K562 (cell line): ENCODE measurements around the gene ZNF17. TPM values are rescaled to one million over a fixed set of nuclear protein-coding genes. Genes with fewer than 3 reads are reported as not detected.

Experiments
- BHLHE40 ChIP-seq: IDR thresholded peaks from 2 replicates; pipeline ENCODE4 v1.6.1; 2011; ENCODE audit warnings: low read length, improper control_type of control experiment
- MNT ChIP-seq, 2 experiments: fragments of 450-650 bp; conservative IDR thresholded peaks; 2 replicates each; pipeline ENCODE4 v1.6.1; 2017; ENCODE audit warnings: mild to moderate bottlenecking in 2 of 2, moderate library complexity in 2 of 2
- NCOR1 ChIP-seq: fragments of 450-650 bp; IDR thresholded peaks from 2 replicates; pipeline ENCODE4 v1.6.1; 2016; ENCODE audit warnings: mild to moderate bottlenecking, moderate library complexity
- PHF20 ChIP-seq: fragments of 450-650 bp; IDR thresholded peaks from 2 replicates; pipeline ENCODE4 v1.6.1; 2018; ENCODE audit not compliant: partially characterized antibody
- PHF21A ChIP-seq: fragments of 450-650 bp; IDR thresholded peaks from 2 replicates; pipeline ENCODE4 v1.6.1; 2017; ENCODE audit warnings: low read depth, borderline replicate concordance
- SIN3B ChIP-seq: fragments of 450-650 bp; IDR thresholded peaks from 2 replicates; pipeline ENCODE4 v1.6.1; 2017; ENCODE audit warnings: low read depth, mild to moderate bottlenecking, moderate library complexity
- TARDBP ChIP-seq: fragments of 450-650 bp; IDR thresholded peaks from 2 replicates; pipeline ENCODE4 v1.6.1; 2016
- THRB ChIP-seq: fragments of 450-650 bp; formaldehyde crosslinking; conservative IDR thresholded peaks from 2 replicates; pipeline ENCODE4 v1.4.0; 2022; ENCODE audit warnings: mild to moderate bottlenecking, missing genetic modification characterization
- ZC3H4 ChIP-seq: sonication (generic); formaldehyde crosslinking; IDR thresholded peaks from 2 replicates; pipeline ENCODE4 v1.9.0; 2021; ENCODE audit warnings: missing genetic modification reagents, borderline replicate concordance
- ZNF121 ChIP-seq: sonication (generic); formaldehyde crosslinking; conservative IDR thresholded peaks from 2 replicates; pipeline ENCODE4 v1.8.0; 2022; ENCODE audit warnings: missing genetic modification reagents
- ZNF175 ChIP-seq: fragments of 200-800 bp; sonication (Bioruptor generic); IDR thresholded peaks from 2 replicates; pipeline ENCODE4 v1.6.1; 2016; ENCODE audit warnings: low read depth, mild to moderate bottlenecking, missing genetic modification characterization, missing compliant biosample characterization
- ZNF384 ChIP-seq: IDR thresholded peaks from 2 replicates; pipeline ENCODE4 v1.6.1; 2012; ENCODE audit warnings: low read depth, low read length, improper control_type of control experiment
- ZNF668 ChIP-seq: fragments of 250-450 bp; sonication (Bioruptor Pico); IDR thresholded peaks from 2 replicates; pipeline ENCODE4 v1.8.0; 2022; ENCODE audit warnings: mild to moderate bottlenecking, inconsistent platforms
- polyA plus RNA-seq, 8 experiments: library from polyadenylated mRNA; depleted of rRNA in 4 of 8; stranded (reverse) in 5 of 8; unstranded in 3 of 8; fragments of >200 nt; fragmentation: Nextera tagmentation in 2 of 8; fragmentation: Illumina TruSeq in 1 of 8; extraction: Ambion mirVana in 2 of 8; extraction: Trizol in 1 of 8; gene quantifications; 2 replicates each; pipeline versions ENCODE4 v1.2.1 to v1.2.3, GENCODE V29; 2011 to 2014; ENCODE audit warnings: inconsistent platforms in 1 of 8, missing spikeins in 1 of 8
- total RNA-seq, 7 experiments: library from RNA; depleted of rRNA in 6 of 7; stranded (reverse); fragments of >200 nt in 6 of 7; fragmentation: Illumina TruSeq in 2 of 7; extraction: Trizol in 2 of 7; gene quantifications; 2 replicates each; pipeline versions ENCODE4 v1.2.1 to v1.2.3, GENCODE V29; 2011 to 2021; ENCODE audit warnings: low replicate concordance in 1 of 7
- TF ChIP-seq, protein P1 (sequence below): fragments of 250-450 bp; sonication (Bioruptor Pico); IDR thresholded peaks from 2 replicates; pipeline ENCODE4 v1.4.0; 2020
- TF ChIP-seq, protein P2 (sequence below): fragments of 250-450 bp; sonication (Bioruptor Pico); IDR thresholded peaks from 2 replicates; pipeline ENCODE4 v1.5.0; 2021

Gene ZNF17
- total and polyA plus RNA-seq, 9 of the 15 experiments (the other 6 are each of a cell fraction or from before 2014, with no cell fraction given): 5.3 to 8.6 (median 6.5) TPM

DNA sequence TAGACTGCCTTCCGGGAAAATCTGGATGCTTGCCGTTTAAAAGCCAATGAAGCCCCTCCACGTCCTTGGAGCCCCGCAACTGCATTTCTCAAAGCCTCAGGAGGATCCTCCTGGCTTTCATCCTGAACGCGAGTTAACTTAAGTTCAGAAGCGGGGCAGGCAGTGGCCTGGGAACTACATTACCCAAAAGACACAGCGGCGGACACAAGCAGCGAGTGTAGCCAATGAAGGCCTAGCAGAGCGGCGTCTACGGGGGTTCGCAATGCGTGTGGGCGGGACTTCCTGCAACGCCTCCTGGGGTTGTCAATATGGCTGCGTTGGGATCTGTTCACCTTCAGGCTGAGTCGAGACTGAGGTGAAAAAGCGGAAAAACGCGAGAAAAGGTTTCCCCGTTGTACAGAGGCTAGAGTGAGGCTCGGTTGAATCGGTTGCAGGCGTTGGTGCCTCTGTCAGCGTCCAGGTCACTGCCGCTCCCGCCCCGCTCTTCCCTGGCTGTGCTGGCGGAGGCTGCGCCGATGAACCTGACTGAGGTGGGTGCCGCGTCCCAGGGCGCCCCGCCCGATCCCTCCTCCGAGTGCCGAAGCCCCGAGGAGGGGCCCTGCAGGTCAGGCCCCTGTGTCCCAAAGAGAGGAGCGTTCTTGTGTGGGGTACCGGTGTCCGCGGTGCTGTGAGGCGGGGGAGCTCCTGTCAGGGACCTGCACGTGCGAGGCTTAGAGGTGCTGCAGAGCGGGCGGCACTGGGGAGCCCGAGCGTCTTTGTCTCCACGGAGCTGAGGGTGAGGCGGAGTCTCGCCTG is at the start of gene ZNF17 (continued):
- no peak for TF ChIP-seq ZNF121
- TF ChIP-seq PHF21A: no peak
- no peak for TF ChIP-seq THRB (CRISPR knock-in tag)
- TF ChIP-seq, protein P1, sequence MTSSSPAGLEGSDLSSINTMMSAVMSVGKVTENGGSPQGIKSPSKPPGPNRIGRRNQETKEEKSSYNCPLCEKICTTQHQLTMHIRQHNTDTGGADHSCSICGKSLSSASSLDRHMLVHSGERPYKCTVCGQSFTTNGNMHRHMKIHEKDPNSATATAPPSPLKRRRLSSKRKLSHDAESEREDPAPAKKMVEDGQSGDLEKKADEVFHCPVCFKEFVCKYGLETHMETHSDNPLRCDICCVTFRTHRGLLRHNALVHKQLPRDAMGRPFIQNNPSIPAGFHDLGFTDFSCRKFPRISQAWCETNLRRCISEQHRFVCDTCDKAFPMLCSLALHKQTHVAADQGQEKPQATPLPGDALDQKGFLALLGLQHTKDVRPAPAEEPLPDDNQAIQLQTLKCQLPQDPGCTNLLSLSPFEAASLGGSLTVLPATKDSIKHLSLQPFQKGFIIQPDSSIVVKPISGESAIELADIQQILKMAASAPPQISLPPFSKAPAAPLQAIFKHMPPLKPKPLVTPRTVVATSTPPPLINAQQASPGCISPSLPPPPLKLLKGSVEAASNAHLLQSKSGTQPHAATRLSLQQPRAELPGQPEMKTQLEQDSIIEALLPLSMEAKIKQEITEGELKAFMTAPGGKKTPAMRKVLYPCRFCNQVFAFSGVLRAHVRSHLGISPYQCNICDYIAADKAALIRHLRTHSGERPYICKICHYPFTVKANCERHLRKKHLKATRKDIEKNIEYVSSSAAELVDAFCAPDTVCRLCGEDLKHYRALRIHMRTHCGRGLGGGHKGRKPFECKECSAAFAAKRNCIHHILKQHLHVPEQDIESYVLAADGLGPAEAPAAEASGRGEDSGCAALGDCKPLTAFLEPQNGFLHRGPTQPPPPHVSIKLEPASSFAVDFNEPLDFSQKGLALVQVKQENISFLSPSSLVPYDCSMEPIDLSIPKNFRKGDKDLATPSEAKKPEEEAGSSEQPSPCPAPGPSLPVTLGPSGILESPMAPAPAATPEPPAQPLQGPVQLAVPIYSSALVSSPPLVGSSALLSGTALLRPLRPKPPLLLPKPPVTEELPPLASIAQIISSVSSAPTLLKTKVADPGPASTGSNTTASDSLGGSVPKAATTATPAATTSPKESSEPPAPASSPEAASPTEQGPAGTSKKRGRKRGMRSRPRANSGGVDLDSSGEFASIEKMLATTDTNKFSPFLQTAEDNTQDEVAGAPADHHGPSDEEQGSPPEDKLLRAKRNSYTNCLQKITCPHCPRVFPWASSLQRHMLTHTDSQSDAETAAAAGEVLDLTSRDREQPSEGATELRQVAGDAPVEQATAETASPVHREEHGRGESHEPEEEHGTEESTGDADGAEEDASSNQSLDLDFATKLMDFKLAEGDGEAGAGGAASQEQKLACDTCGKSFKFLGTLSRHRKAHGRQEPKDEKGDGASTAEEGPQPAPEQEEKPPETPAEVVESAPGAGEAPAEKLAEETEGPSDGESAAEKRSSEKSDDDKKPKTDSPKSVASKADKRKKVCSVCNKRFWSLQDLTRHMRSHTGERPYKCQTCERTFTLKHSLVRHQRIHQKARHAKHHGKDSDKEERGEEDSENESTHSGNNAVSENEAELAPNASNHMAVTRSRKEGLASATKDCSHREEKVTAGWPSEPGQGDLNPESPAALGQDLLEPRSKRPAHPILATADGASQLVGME (CRISPR knock-in tag): no peak
- TF ChIP-seq TARDBP: no peak
- peak; percentile 75 to 79 for TF ChIP-seq MNT (conservative IDR thresholded peaks at IDR 0.05)
- TF ChIP-seq ZNF384: no peak
- TF ChIP-seq, protein P2, sequence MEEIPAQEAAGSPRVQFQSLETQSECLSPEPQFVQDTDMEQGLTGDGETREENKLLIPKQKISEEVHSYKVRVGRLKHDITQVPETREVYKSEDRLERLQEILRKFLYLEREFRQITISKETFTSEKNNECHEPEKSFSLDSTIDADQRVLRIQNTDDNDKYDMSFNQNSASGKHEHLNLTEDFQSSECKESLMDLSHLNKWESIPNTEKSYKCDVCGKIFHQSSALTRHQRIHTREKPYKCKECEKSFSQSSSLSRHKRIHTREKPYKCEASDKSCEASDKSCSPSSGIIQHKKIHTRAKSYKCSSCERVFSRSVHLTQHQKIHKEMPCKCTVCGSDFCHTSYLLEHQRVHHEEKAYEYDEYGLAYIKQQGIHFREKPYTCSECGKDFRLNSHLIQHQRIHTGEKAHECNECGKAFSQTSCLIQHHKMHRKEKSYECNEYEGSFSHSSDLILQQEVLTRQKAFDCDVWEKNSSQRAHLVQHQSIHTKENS (CRISPR knock-in tag): no peak
- no peak for TF ChIP-seq NCOR1
- TF ChIP-seq BHLHE40: peak; percentile 83
- TF ChIP-seq ZNF175 (CRISPR knock-in tag): no peak
- peak; percentile 75 for TF ChIP-seq PHF20
- peak; percentile 97 for TF ChIP-seq SIN3B
- TF ChIP-seq ZNF668 (CRISPR knock-in tag): no peak
- TF ChIP-seq ZC3H4 (CRISPR knock-in tag): no peak
